ENCODE measurements around the gene KCTD19. TPM values are rescaled to one million over a fixed set of nuclear protein-coding genes. Genes with fewer than 3 reads are reported as not detected.

Gene KCTD19
- polyA plus RNA-seq, 1 donor (not counting 4 experiments of a cell fraction or from before 2014, with no cell fraction given), result not detected

- dilution Hi-C loops (cut with MboI; ENCODE audit: extremely low pct_ligation_motif_present, low sequenced_read_pairs), result no loop called here
- Histone ChIP-seq H3K36me3 (ENCODE audit: control insufficient read depth in 2 of 2, extremely low read depth in 1 of 2, insufficient read depth in 2 of 2, low read length in 2 of 2) (no peaks in the 10 kb centered on the region), H3K4me3 (ENCODE audit: control insufficient read depth in 2 of 3, extremely low read depth in 1 of 3, insufficient read depth in 2 of 3, low read depth in 1 of 3, low read length in 3 of 3) (no peak overlapping the region), H2AFZ (ENCODE audit: control insufficient read depth, low read length) (no peak overlapping the region), H3K79me2 (ENCODE audit: control insufficient read depth, insufficient read depth, low read length) (no peaks in the 10 kb centered on the region), H3K4me2 (ENCODE audit: control insufficient read depth, extremely low read depth, insufficient read depth, low read depth, low read length) (no peak overlapping the region), H3K27ac (ENCODE audit: control insufficient read depth, insufficient read depth, low read length) (no peak overlapping the region), H3K9me1 (ENCODE audit: control insufficient read depth, extremely low read depth, insufficient read depth, low read length) (no peaks in the 10 kb centered on the region), H3K9me3 (ENCODE audit: control insufficient read depth, low read depth, low read length) (no peaks in the 10 kb centered on the region), H3K9ac (ENCODE audit: control insufficient read depth, extremely low read depth, insufficient read depth, low read length) (no peak overlapping the region), H4K20me1 (ENCODE audit: control insufficient read depth, extremely low read depth, insufficient read depth, low read length) (no peaks in the 10 kb centered on the region), H3K27me3 (ENCODE audit: control insufficient read depth, extremely low read depth, insufficient read depth, low read length) (peaks cover 24% of the 10 kb centered on the region), H3K4me1 (ENCODE audit: control insufficient read depth, extremely low read depth, insufficient read depth, low read length) (no peaks in the 10 kb centered on the region)
- no peak for TF ChIP-seq CTCF (optimal IDR thresholded peaks at IDR 0.05 in 1 of 3, IDR thresholded peaks at IDR 0.05 in 1 of 3, conservative IDR thresholded peaks at IDR 0.05 in 1 of 3; ENCODE audit: extremely low read depth in 1 of 3, insufficient read depth in 2 of 3, low read length in 3 of 3)
- TF ChIP-seq EZH2 (IDR thresholded peaks at IDR 0.05; ENCODE audit: low read length), result no peak
- no peak for DNase-seq (ENCODE audit: low read depth, low spot score)
- FAIRE-seq, result no peak
Observed at GRCh38 chr16:67265834-67266233, 60.7 kb downstream of the KCTD19 start.

GRCh38 chr16:67264866-67265265, 61.7 kb downstream of the KCTD19 start:
- no peak overlapping the region for H2AFZ ChIP-seq (ENCODE audit: control insufficient read depth, low read length)
- peaks cover 24% of the 10 kb centered on the region for H3K27me3 ChIP-seq (ENCODE audit: control insufficient read depth, extremely low read depth, insufficient read depth, low read length)
- FAIRE-seq (no peak), DNase-seq (ENCODE audit: low read depth, low spot score) (no peak)
- no peak overlapping the region for H3K4me2 ChIP-seq (ENCODE audit: control insufficient read depth, extremely low read depth, insufficient read depth, low read depth, low read length)
- no peaks in the 10 kb centered on the region for H4K20me1 ChIP-seq (ENCODE audit: control insufficient read depth, extremely low read depth, insufficient read depth, low read length)
- no peaks in the 10 kb centered on the region for H3K9me3 ChIP-seq (ENCODE audit: control insufficient read depth, low read depth, low read length)
- H3K79me2 ChIP-seq (ENCODE audit: control insufficient read depth, insufficient read depth, low read length), result no peaks in the 10 kb centered on the region
- dilution Hi-C loops (cut with MboI; ENCODE audit: extremely low pct_ligation_motif_present, low sequenced_read_pairs), result no loop called here
- no peak for TF ChIP-seq EZH2 (IDR thresholded peaks at IDR 0.05; ENCODE audit: low read length)
- no peak for TF ChIP-seq CTCF (optimal IDR thresholded peaks at IDR 0.05 in 1 of 3, IDR thresholded peaks at IDR 0.05 in 1 of 3, conservative IDR thresholded peaks at IDR 0.05 in 1 of 3; ENCODE audit: extremely low read depth in 1 of 3, insufficient read depth in 2 of 3, low read length in 3 of 3)
- no peak overlapping the region for H3K27ac ChIP-seq (ENCODE audit: control insufficient read depth, insufficient read depth, low read length)
- H3K9ac ChIP-seq (ENCODE audit: control insufficient read depth, extremely low read depth, insufficient read depth, low read length), result no peak overlapping the region
- H3K4me3 ChIP-seq (ENCODE audit: control insufficient read depth in 2 of 3, extremely low read depth in 1 of 3, insufficient read depth in 2 of 3, low read depth in 1 of 3, low read length in 3 of 3), result no peak overlapping the region
- H3K36me3 ChIP-seq (ENCODE audit: control insufficient read depth in 2 of 2, extremely low read depth in 1 of 2, insufficient read depth in 2 of 2, low read length in 2 of 2), result no peaks in the 10 kb centered on the region
- no peaks in the 10 kb centered on the region for H3K9me1 ChIP-seq (ENCODE audit: control insufficient read depth, extremely low read depth, insufficient read depth, low read length)
- no peaks in the 10 kb centered on the region for H3K4me1 ChIP-seq (ENCODE audit: control insufficient read depth, extremely low read depth, insufficient read depth, low read length)

Data from keratinocyte (primary cell).